ENCODE measurements around the gene UBE2Q2.

The UBE2Q2 gene

DNA sequence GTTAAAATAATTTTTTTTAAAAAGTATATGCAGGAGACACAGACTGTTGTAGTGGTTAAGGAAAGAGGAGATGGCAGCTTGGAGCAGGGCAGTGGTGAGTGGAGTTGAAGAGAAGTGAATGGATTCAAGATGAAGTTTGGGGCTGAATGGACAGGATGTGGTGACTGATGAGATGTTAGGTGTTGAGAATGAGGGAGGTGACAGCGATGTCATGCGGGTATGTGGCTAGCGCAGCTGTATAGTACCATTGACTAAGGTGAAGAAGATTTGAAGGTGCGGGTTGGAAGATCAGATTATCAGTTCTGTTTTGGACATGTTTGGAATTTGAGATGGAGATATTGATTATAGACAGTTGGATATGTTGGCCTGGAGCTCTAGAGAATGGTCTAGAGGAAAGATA lies 80.5 kb downstream of the UBE2Q2 start:
- no peak for DNase-seq (ENCODE audit: low read depth)

DNA sequence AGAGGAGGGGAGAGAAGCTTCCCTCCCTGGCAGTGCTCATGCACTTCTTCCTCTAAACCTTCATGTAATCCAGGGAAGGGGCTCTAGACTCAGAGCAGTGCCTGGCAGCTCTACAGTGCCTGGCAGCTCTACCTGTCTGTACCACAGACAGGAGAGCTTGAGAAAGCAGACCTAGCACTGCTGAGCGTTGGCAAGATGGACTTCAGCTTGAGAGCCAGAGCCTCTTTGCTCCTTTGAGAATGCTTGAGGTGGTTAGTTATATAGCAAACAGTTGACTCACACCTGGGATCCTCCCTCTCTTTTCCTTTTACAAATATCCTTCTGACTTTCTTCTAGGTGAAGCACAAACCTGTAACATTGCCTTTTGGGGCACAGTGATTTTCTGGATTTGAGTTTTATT lies 81.3 kb downstream of the UBE2Q2 start:
- no peak for DNase-seq (ENCODE audit: low read depth)

DNA sequence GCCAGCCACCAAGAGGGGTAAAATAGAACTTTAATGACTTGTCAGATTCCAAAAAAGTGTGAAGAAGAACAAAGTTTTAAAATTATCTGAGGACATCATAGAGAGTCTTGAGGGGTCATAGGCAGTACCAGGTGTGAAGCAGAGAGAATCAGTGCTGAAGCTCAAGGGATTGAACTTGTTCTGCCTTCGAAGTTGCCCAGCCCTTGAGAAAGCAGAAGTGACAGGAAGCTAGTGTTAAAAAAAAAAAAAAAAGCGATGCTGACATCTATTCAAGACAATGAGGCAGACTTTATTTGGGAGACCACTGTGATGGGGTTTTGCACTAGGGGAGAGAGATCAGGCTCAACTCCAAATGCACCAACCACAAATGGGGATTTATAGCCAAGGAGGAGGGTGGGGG lies 82.2 kb downstream of the UBE2Q2 start:
- DNase-seq (ENCODE audit: low read depth): no peak

- no peak for DNase-seq (ENCODE audit: low read depth)
Observed at GRCh38 chr15:75926931-75927330, 83.7 kb downstream of the UBE2Q2 start.

DNA sequence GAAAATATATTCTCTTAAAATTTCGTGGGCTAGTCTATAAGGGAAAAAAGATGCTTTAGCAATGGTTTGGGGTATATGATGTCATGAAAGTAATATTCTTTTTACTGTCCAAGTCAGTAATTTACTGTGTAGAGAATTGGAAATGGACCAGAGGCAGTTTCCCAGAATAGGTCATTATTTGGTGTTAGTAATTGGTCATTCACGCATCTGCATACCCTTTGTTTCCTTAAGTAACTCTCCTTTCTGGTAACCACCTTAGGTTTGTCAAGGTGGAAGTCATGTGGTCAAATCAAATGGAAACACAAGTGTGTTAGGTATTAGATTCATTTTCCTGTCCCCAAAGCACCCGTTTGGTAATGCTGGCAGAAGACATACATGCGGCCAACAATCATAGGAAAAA lies 84.4 kb downstream of the UBE2Q2 start:
- DNase-seq (ENCODE audit: low read depth): no peak

DNA sequence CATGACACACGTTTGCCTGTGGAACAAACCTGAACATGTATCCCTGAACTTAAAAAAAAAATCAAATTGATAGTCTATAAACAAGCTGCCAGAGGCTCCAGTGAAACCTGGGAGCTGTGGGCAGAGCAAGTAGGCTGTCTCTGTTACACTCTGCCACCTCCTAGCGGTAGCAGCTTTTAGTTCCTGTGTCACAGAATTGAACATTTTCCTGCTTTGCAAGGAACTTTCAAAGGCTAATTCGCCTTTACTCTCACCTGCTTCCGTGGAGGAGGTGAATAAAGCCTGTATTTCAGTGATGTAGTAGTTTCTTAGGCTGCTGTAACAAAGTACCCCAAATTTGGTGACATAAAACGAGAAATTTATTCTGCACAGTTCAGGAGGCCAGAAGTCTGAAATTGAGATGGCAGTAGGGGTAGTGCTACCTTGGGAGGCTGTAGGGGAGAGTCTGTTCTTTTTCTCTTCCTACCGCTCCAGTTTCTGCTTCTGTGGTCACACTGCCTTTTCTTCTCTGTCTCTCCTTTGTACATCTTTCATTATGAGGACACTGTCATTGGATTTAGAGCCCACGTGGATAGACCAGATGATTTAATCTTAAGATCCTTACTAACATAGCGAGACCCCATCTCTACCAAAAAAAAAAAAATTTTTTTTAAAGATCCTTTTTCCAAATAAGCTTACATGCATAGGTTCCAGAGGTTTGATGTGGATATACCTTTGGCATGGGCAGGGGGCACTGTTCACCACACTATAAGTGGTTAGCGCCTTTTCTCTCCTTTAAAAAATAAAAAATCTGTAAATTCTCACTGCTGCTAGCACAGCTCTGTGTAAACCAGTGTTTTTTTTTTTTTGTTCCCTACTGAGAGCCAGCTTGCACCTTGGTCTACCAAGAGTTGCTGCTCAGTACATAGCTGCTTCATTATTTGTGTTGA lies 85.7 kb downstream of the UBE2Q2 start:
- no peak for DNase-seq (ENCODE audit: low read depth)

GRCh38 chr15:75929799-75930565 lies 86.7 kb downstream of the UBE2Q2 start:
- DNase-seq (ENCODE audit: low read depth): no peak

DNA sequence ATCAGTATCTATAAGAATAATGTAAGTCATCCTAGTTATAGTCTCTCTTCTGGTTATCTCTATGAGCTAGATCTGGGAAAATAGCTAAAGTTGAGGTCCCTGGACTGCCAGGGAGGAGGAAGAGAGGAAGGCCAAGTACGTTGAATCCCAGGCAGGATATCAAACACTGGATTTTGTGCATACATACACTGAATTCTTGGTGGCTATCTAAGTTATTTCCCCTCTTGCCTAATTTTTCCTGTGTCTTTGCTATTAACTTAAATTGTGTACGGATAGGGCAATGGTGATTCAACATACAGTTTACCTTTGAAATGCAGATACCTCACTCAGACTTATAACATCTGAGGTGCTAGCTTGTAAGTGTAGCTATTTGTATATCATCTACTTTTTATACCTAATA lies 87.6 kb downstream of the UBE2Q2 start:
- DNase-seq (ENCODE audit: low read depth): no peak

GRCh38 chr15:75942464-75942863 lies 99.2 kb downstream of the UBE2Q2 start:
- DNase-seq (ENCODE audit: low read depth): no peak

DNA sequence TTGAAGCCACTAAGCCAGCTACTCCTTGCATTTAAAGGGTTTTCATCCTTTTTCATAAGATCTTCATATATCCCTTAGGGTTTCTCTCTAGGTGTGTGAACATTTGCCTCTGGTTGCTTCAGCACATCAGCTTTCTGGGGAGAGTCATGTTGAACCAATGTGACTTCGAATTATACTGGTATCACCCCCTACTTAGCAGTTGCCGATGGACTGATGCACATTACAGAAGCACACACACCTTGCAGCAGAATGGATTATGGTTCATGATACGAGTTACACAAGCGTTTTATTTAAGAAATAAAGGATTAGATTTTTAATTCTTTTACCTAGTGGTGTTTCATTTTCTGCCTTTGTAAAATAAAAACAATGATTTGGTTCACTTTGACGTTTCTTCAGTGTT lies 100.0 kb downstream of the UBE2Q2 start:
- no peak for DNase-seq (ENCODE audit: low read depth)

DNA sequence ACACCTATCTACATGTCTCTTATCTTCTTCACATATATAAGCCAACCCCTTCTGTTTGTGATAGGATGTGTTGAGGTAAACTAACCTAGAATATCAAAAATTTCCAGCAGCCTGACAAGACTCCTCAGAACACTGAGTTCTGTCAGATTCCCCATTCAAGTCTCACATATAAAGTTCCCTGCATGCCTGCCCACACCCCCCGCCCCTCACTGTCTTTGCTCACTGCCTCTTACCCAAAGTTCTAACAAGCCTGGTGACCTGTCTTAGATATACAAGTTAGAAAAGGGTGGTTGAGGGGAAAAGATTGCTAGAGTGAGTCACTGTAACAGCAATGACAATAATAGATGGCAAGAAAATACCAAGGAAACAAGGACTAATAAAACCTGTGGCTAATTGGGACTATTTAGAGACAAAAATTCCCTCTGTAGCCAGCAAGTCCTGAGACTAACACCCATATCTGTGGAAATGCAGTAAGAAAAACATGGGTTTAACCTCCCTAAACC lies 100.5 kb downstream of the UBE2Q2 start:
- no peak for DNase-seq (ENCODE audit: low read depth)

DNA sequence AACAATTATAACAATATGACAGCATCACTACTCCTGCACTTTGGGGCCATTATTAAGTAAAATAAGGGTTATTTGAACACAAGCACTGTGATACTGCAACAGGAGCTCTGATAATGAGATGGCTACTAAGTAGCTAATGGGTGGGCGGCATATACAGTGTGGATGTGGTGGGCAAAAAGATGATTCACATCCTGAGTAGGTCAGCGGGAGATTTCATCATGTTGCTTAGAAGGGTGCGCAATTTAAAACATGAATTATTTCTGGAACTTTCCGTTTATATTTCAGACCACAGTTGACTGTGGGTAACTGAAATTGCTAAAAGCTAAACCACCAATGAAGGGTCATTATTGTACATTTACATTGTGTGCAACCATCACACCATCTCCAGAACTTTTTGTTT lies 102.7 kb downstream of the UBE2Q2 start:
- no peak for DNase-seq (ENCODE audit: low read depth)

- DNase-seq (ENCODE audit: low read depth): no peak
Observed at GRCh38 chr15:75947092-75947491, 103.8 kb downstream of the UBE2Q2 start.

DNA sequence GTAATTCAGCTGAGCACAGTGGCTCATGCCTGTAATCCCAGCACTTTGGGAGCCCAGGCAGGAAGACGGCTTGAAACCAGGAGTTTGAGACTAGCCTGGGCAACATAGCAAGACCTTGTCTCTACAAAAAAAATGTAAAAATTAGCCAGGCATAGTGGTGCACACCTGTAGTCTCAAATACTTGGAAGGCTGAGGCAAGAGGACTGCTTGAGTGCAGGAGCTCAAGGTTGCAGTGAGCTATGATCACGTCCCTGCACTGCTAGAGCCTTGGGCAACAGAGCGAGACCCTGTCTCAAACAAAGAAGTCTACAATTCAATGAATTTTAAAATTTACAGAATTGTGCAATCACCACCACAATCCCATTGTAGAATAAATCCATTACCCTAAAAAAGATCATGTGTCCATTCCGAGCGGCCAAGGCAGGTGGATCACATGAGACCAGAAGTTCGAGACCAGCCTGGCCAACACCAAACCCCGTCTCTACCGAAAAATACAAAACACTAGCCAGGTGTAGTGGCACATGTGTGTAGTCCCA lies 105.6 kb downstream of the UBE2Q2 start:
- DNase-seq (ENCODE audit: low read depth): no peak
